Activated naive CD4-positive, alpha-beta T cell treated with Interleukin-2 at 50 U/mL for 16 hours (primary cell): Measurements from ENCODE around the gene GPRIN2.
"Not testable (repeated sequence)": the region's sequence is repeated elsewhere in the genome, so short reads cannot be mapped to it uniquely, and the experiment has no call there.

Source experiments
- DNase-seq: peaks from one replicate; pipeline ENCODE4 v3.0.0-alpha.2; 2020

The GPRIN2 gene

DNA sequence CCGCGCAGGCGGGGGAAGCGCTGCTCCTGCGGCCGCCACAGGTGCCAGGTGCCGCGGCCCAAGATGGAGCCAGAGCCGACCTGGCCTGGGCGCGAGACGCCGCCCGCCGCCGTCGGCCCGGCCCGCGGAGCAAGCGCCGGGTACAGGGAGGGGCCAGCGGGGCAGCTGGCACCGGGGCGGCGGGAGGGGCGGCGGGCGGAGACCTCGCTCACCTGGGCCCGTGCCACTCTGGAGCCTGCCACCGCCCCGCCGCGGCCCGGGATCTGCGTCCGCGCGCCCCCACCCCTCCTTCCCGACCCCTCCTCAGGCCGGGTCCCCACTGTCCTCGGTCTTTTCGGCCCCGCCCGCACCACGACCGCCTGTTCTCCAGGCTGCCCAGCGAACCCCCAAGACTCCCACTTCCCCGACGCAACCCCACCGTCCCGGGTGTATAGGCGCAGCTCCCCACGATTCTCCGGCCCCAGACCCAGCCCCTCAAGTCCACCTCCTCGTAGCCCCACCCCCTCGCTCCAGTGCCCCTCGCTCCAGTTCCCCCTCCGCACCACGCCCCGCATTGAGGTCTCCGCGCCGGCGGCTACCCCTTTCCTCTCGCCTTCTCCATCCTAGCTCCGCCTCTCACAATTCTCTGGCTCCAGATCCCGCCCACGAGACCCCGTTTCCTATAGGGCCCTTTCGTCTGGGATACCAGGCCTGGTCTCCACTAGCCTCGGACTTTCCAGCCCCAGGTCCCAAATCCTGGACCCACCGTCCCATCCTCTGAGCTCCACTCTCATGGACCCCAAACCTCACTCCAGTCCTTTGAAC, at the start of gene GPRIN2:
Gene GPRIN2 (minus strand): TSS at position 144 of the 804 bp plus-strand sequence. CDS start 5,922 bp downstream, outside the sequence.
- DNase-seq, result peak; percentile 1

DNA sequence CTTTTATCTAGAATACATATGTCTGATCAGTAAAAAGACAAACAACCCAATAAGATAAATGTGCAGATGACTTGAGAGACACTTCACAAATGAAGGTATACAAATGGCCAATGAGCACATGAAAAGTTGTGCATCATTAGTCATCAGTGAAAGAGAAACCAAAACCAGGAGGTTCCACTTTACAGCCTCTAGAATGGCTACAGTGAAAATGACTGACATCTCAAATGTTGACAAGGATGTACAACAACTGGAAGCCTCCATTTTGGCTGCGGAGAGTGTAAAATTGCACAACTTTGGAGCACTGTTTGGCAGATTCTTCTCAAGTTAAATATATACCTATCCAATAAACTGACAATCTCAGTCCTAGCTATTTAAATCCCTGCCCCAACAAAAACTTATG, 44.1 kb upstream of the GPRIN2 start:
- DNase-seq, result not testable (repeated sequence)

DNA sequence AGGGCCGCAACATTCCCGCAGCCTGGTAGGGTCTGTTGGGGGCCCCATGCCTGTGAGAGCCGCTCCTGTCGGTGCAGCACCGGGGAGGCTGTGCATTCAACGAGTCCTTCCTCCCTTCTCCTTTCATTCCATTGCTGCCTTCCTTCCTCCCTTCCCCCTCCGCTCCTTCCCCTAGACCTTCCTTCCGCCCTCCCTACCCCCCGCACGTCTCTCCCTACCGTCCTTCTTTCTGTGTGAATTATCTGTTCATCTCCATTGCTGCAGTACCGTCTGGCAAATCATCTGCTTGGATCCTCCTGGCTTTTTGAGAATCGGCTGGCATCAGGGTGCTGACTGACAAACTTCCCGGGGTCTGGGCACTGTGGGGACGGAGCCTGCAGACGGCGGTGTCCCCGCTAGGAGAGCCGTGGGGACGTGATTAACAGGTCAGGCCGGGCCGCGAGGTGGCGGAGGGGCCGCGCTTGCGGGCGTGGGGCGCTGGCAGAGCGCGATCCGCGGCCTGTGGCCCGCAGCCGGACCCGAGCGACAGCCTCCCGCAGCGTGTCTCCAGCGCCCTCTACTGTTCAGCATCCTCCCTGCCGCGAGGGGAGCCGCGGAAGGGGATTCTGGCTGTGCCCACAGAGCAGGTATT, 41.3 kb upstream of the GPRIN2 start:
- peak; percentile 13 for DNase-seq

DNA sequence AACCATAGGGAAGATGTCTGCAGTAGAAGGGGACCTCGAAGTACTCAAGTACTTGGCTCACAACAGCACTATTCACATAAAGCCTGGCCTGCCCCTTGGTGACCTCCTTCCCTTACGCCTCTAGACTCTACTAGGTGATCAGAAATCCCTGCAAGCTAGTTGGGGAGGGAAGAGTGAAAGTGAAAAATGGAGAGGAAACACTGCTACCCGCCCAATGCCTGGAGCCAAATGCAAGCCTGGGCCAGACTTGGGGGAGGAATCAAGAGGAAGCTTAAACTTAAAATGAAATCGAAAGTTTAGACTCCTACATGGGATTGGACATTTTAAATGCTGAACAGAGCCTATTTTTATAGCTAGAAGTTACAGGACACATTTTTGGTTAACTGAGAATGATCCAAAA, 40.1 kb upstream of the GPRIN2 start:
- not testable (repeated sequence) for DNase-seq

DNA sequence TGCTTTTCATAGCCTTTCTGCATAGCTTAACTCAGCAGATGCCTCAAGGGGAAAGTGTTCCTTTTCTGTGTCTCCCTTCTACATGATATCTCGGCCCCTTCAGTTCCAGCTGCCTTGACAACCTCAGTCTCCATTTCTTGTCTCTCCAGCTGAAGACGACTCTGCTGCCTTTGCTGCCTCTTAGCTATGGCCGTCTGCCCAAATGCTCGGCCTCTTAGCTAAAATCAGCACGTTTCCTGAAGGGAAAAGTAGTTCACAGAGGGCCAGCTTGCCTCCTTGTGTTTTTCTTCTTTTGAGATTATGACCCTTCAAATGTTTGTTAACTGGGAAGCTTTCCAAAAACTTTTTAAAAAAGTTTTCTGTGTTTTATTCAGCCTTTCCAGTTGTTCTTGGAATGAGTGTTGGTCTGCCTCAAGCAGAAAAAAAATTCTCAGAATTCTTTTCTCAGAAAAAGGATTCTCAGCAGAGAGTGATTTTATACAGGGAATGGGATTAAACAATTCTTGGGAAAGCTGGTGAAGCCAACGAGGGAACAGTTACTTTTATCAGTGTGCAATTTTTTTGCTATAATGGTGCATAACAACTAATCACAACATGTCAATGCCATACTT, 38.1 kb upstream of the GPRIN2 start:
- DNase-seq, result not testable (repeated sequence)

DNA sequence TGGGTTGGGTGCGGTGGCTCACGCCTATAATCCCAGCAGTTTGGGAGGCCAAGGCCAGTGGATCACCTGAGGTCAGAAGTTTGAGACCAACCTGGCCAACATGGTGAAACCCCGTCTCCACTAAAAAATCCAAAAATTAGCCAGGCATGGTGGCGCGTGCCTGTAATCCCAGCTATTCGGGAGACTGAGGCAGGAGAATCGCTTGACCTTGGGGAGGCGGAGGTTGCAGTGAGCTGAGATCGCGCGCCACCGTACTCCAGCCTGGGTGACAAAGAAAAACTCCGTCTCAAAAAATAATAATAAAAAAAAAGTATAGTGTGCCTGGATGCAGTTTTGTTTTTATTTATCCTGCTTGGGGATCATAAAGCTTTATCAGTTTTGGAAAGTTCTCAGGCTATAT, 36.8 kb upstream of the GPRIN2 start:
- DNase-seq, result not testable (repeated sequence)

DNA sequence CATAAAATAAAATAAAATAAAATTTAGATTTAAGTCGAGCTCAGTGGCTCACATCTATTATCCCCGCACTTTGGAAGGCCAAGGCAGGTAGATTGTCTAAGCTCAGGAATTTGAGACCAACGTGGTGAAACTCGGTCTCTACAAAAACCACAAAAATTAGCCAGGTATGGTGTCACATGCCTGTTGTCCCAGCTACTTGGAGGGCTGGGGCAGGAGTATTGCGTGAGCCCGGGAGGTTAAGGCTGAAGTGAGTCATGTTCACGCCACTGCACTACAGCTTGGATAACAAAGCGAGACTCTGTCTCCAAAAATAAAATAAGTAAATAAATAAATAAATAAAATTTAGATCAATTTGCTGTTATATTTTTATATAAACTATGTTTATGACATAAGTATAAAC, 34.6 kb upstream of the GPRIN2 start:
- not testable (repeated sequence) for DNase-seq

DNA sequence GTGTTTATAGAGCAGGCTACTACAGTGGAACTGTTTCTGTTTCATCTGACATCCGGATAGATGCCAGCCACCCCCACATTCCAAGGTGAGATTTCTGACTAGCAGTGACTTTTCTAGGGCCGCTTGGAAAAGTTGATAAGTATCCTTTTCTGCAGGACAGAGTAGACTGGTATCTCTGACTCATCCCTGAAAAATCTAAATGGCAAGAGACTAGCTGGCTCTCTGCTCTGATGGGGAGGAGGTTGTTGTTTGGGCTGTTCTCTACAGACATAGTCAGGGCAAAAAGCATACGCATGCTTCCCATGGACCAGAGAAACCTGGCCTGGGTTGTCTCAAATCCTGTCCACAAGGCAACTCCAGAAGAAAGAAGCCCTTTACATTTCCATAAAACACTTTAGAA, 33.1 kb upstream of the GPRIN2 start:
- not testable (repeated sequence) for DNase-seq

DNA sequence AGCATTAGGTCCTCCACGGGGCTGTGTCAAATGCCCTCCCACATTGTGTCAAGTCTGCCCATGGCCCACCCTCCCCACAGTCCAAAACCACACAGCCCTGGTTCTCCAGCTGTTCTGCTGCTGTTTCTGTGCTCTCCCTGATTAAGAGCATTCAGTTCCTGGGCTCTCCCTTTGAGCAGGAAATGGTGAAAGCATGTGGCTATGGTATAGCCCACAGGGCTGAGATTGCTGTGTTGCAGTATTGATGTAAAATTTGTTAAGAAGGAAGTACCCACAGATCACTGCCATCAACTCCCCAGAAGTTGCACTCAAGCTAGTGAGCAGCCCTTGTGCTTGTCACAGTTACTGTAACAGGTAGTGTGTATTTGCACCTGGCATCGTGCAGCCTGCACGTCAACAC, 31.8 kb upstream of the GPRIN2 start:
- DNase-seq, result not testable (repeated sequence)

DNA sequence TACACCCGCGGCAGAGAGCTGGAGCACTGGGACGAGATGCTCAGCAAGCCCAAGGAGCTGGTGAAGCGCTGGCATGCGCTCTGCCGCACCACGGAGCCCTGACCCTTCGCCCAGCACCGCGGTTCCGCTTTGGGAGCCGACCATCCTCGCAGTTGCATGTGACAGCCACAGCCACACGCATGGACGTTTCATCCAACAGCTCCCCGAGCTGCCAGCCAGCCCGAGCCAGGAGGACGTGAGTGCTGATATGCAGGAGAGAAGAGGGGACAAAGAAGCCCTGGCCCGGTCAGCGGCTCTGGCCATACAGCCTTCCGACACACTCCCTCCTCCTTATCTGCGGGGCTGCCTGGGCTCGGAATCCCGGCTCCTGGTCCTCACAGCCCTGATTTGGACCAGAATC, 31.1 kb upstream of the GPRIN2 start:
- not testable (repeated sequence) for DNase-seq

DNA sequence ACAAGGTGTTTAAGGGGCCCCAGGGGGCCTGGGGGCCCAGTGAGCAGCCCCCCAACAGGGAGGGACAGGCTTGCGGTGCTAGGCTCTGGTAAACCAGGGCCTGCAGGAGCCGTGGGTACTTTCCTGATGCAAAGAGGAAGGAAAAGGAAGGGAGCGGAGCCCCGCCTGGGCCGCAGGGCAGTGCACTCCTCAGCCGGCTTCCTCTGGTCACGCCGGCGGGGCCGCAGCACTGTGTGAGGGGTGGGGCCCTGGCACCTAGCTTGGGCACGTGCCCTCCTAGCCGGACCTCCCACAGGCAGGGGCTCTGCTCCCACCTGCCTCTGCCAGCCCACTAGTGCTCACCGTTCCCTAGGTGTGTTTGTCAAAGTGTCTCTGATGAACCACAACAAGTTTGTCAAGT, 28.8 kb upstream of the GPRIN2 start:
- not testable (repeated sequence) for DNase-seq

DNA sequence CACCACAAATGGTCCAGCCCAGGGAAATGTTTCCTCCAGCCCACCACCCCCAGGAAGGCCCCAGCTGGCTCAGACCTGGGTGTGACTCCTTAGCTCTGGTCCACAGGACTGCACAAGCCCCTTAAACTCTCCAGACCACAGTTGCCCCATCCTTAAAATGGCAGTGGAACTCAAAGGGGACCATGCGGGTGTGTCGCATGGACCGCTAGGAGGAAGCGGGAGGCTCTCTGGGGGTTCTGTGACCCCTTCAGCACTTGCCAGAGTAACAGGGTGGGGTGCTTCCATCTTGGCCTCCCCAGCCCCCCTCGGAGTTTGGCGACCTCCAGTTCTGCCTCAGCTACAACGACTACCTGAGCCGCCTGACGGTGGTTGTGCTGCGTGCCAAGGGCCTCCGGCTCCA, 27.7 kb upstream of the GPRIN2 start:
- not testable (repeated sequence) for DNase-seq

DNA sequence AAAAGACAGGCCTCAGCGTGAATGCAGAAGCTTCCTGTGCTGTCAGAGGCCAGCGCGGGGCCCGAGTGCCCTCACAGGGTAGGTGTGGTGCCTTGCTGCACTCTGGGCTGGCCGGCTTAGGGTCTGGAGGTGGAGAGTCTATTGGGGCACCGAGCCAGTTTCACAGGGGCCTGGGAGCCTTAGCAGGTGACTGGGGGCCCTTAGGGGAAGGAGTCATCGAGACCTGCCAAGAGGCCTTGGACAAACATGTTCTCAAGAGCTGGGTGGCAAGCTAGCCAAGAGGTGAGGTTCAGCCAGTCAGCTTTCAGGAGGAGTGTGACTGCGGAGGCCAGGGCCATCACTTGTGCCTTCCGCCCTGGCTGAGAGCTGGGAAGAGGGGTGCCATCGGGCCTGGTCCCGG, 26.1 kb upstream of the GPRIN2 start:
- not testable (repeated sequence) for DNase-seq

DNA sequence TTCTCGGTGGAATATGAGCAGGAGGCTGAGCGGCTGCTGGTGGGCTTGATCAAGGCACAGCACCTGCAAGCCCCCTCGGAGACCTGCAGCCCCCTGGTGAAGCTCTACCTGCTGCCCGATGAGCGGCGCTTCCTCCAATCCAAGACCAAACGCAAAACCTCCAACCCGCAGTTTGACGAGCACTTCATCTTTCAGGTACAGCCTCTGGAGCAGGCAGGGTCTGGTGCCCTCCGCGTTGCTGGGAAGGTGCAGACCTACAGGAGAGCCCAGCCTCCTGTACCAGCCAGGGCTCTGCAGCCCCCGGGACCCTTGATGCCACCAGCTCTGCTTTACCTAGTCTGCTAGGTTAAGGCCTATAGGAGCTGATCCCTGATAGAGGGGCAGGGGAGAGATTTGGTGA, 25.5 kb upstream of the GPRIN2 start:
- DNase-seq, result not testable (repeated sequence)

DNA sequence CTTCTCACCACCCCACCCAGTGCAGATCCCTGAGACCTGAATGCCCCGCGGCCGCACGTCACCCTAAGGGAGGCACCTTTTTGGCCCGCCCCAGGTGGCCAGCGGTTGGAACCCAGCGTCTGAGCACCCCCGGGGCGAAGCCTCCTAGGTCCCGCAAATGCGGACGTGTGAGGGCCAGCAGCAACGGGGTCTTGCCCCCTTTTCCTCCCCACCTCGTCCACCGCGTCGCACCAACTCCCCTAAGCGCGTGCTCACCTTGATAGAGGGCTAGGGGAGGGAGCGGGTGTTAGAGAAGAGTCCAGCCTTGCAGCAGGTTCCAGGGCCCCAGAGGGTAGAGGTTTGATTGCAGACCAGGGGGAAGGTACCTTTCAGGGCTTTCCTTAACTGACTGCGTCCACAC, 22.9 kb upstream of the GPRIN2 start:
- not testable (repeated sequence) for DNase-seq

DNA sequence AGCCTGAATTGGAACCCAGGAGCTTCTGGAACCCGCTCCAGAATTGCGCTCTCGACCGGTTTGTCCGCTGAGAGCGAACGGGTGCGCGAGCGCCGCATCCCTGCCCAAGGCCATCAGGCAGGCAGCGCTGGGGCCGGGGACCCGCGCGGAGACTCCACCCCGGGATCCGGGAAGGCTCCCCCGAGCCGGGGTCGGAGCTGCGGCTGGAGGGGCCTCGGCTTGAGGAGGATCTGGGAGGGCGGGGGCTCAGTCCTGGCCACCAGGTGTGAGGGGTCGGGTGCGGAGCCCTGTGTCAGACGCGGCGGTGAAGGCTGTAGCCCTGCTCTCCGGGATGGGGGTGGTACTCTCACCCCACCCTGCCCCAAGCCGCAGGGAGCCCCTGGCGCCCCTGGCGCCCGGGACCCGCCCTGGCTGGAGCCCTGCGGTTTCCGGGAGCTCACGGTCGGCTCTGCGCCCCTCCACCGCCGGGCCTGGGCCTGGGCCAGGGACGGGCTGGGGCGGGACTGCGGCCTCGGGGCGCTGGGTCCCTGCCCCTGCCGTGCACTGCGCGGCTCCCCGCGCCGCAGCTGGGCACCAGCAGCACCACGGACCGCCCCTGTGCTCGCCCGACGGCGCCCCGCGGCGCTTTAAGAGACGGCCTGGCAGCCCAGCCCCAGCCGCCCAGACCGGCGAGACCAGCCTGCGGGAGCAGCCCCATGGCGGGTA, 22.2 kb upstream of the GPRIN2 start, which contains the start of gene SYT15:
Gene SYT15 (plus strand): TSS at position 655 of the 705 bp plus-strand sequence. CDS start 41 bp downstream, at position 696.
- DNase-seq, result not testable (repeated sequence)

DNA sequence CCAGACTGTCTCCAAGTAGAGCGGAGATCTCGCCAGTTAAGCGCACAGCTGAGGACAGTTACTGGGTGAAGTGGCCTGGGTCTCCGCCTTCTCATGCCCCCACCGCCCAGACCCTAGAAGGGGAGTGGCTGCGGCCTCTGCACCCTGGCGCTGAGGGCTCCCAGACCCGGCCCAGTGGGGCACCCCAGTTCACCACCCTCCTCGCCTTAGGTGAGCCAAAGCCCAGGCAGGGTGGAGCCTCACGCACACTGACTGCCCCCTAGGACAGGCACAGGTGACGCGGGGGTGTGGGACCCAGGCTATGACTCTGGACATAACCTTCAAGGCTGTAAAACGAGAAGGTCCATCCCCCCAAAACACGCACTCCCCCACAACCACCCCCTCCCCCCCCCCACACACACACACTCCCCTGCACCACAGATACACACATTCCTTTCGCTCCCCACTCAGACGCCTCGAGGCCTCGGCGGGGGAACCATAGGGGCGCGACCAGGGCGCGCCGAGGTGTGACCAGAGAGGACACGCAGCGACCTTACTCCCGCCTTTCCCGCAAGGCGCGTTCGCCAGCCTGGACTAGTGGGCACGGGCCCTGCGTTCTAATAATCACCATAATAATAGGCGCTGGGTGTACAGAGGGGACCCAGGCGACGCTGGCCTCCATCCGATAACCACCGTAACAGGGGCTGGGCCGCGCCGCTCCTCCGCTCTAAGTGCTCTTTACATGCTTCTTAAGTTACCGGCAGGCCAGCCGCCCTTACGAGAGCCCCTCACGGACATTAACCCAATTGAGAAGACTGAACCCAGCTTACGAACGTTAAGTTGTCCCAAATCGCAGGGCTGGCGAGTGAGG, 21.4 kb upstream of the GPRIN2 start:
- DNase-seq, result not testable (repeated sequence)

DNA sequence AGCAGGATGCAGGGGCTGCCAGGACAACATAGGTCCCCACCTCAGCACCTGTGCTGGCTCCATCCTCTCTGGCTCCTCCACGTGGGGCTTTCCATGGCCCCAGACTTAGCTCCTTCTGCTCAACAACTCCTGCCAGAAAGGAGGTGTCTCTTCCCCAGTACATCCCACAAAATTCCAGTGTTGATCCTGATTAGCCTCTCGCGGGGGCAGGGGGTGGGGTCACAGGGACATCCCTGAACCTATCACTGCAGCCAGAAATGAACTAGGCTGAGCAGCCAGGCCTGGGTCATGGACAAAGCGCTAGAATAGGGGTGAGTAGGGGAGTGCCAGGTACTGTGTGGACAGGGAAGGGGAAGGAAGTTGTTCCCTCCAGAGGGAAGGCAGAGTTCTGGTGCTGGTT, 17.4 kb upstream of the GPRIN2 start:
- DNase-seq, result not testable (repeated sequence)

DNA sequence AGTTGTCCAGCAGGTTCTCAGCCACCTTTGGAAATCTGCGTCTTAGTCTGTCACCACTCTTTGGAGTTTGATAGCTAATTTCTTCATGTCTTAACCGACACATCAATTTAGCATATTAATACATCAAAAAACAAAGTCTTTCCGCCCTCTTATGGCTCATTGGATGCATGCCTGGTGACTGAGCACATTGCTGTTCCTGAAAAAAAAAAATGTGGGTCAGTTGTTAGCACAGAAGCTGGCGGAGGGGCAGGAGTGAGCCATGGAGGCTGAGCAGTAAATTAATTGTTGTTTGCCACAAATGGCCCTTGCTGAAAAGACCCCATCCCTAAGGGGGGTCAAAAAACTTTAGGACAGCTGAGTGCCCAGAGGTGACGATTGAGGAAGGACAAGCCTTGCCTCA, 16.9 kb upstream of the GPRIN2 start:
- not testable (repeated sequence) for DNase-seq

DNA sequence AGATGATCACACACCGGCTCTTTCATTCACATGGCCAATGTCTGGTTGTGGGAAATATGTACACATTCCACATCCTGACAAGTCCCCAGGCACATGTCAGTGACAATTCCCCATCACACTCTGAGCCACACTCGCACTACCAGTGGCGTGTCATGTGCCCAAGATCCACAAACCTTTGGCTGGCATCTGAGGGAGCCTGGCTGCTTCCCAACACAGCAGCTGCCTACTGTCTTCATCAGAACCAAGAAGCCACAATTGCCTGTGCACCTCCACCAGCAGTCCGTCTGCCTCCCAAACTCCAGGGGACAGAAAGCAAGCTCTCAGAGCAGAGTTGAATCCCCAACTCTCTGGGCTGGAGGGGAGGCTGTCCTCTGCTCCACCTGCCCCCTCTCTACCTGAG, 16.3 kb upstream of the GPRIN2 start:
- DNase-seq, result not testable (repeated sequence)

DNA sequence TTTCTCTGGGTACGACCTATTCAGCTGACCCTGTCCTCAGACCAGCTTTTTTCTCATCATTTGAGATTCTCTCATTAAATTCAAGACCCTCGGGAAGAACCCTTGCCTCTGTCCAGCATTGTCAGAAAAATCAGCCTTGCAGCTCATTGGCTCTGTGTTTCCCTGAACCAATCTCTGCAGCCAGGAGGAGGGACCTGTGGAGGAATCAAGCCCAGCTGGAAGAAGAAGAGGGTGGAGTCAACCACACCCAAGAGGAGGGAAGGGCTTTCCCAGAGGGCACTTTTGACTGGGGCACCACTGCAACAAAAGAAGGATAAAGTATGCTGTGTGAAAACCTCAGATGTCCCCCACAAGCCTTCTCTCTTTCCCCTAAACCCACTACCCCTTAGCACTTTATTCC, 14.2 kb upstream of the GPRIN2 start:
- DNase-seq, result not testable (repeated sequence)

DNA sequence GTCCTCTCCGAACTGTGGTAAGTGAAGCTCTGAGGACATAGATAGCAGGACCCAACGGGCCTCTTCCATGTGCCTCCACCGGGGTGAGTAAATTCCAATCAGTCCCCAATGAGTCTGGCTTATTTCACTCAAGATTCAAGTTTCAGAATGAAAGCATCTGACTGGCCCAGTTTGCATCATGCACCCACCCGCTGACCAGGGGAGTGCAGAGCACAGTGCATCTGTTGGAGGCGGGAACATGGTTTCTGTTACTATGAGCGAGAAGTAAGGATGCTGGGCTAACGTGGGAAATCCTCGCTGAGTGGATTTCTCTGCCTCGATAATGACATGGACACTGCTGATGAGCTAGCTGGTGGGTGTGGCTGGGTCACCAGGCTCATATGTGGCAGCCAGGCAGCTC, 10.7 kb upstream of the GPRIN2 start:
- not testable (repeated sequence) for DNase-seq
